NCI-H446 (cell line): ENCODE measurements around the gene TIAM1.
A peak's percentile ranks its signal among the peaks of the same experiment; 100 is the strongest.
"Not testable (repeated sequence)": the region's sequence is repeated elsewhere in the genome, so short reads cannot be mapped to it uniquely, and the experiment has no call there.

Experiments used
- DNase-seq, 2 experiments: peaks; one replicate each; lab custom pipeline; 2025; lab: John Stamatoyannopoulos, UW

The TIAM1 gene

DNA sequence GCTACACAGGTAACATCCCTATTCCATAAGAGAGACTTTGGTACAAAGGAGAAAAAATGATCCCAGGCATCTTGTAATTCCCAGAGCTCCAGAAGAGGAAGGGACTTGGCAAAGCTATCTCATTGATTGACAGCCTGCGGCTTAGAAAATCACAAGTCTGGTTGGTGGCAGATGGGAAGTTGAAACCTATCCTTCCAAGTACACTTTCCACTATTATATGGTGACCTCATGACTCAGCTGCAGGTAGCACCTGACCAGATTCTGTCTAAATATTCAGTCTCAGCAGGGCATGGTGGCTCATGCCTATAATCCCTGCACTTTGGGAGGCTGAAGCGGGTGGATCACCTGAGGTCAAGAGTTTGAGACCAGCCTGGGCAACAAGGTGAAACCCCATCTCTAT is 89.9 kb downstream of the TIAM1 start:
- DNase-seq = peak in 1 of 2 experiments; percentile 48

DNA sequence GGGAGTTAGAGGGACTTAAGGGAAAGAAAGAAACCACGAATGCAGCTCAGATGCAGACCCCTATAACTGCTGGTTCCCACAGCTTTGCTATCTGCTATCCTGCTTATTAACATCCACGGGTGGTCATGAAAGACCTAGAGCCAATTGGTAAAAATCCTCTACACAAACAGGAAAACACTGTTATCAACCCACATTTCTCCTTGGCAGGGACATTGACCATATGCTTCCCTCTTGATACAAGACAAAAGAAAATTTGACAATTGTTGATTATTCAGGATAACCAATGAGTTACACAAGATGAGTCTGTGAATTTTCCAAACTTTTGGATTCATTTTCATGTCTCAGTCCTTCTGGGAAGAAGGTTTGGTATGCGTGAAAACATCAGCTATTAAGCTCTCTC is 90.4 kb downstream of the TIAM1 start:
- no peak for DNase-seq

DNA sequence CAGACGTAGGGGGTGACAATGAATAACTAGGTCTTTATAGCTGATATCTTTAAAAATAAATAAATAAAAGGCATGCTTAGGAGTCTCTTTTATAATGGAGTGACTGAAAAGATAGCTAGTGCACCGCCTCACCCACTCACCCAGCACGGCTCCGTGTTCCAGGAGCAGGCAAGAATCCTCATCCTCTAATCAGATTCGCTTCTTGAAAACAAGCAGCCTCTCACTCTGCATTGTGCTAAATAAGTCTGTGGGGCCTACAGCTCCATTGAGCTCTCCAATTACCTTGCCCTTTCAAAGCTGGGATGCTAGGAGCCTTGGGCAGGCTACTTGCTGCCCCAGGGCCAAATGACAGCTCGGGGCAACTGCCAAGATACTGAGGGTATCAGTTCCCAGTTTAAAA is 91.5 kb downstream of the TIAM1 start:
- no peak for DNase-seq

DNA sequence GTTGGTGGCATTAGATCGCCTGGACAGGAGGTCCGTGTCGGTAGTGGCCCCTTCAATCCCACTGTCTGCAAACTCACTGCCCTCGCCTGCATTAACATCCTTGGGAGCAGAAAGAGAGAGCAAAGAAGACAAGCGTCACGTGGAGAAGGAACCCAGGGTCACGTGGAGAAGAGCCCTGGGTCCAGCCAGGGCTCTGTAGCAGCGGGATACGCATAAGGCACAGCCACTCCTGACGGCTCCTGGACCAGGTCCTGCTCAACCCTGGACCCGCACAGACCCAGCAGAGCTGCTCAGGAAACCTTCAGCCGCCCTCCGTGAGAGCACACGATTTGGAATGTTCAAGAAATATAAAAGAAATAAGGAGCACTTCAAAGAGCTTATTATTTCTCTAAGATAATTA is 92.0 kb downstream of the TIAM1 start:
- DNase-seq = no peak

DNA sequence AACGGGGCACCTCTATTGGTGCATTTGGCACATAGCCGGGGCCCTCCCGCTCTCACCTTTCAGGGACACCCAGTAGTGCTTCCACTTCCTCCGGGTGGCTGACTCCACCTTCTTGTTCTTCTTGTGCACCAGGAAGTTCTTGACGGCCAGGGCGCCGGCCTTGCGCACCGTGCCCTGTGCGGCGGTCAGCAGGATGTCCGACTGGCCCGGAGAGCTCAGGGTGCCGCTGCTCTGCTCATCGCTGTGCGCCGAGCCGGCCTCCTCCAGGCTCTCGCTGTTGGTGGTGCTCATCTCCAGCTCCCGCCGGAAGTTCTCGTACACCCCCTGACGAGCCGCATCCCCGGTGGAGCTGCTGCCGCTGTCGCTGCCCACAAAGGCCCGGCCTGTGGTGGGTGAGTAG is 92.4 kb downstream of the TIAM1 start:
- DNase-seq = no peak

DNA sequence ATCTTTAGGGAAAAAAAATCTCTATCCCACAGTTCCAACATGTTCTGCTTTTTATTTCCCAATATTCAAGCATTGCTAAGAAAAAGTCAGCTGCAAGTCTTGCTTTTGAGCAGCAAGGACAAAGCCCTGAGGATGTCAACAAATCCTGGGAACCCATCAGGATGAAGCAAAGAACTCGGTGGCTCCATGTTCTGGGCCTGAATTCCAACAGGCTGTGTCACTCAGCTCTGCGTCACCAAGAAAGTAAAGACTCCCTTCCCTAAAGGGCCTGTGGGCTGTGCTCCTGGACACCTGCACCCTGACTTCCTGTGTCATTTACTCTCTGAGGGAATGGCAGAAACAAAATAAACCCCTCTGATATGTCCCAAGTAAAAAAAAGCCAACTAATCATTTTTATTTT is 95.5 kb downstream of the TIAM1 start:
- DNase-seq = no peak

DNA sequence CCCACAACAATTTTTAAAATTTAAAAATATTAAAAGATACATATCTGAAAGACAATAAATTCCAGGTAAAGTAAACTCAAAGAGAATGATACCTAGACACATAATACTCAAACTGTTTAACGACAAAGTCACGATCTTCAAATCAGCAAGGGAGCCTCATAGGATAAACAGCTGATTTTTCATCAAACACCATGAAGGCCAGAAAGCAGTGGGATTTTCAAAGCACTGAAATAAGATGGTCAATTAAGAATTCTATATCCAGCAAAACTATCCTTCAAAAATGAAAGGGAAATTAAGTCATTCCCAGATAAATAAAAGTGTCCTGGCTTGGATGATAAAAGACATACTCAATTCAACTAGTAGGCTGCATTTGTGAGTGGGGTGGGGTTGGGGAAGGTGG is 100.5 kb downstream of the TIAM1 start:
- DNase-seq = no peak

DNA sequence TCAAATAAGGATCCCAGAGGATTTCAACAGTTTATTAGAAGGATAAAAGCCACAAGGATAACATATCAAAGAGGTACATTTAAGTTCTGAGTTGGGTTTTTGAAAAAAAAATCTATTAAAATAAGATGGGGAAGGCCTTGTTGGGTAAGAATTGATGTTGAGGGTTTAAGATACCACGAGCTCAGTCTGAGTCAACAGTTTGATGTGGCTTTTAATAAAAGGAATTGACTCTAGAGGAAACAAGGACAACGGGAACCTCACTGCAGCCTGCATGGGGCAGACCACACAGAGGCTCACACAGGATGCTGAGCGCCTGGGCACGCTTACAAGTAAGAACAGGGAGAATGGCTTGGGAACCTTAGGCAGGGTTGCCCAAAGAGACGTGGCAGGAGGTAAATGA is 107.5 kb downstream of the TIAM1 start:
- DNase-seq = no peak

DNA sequence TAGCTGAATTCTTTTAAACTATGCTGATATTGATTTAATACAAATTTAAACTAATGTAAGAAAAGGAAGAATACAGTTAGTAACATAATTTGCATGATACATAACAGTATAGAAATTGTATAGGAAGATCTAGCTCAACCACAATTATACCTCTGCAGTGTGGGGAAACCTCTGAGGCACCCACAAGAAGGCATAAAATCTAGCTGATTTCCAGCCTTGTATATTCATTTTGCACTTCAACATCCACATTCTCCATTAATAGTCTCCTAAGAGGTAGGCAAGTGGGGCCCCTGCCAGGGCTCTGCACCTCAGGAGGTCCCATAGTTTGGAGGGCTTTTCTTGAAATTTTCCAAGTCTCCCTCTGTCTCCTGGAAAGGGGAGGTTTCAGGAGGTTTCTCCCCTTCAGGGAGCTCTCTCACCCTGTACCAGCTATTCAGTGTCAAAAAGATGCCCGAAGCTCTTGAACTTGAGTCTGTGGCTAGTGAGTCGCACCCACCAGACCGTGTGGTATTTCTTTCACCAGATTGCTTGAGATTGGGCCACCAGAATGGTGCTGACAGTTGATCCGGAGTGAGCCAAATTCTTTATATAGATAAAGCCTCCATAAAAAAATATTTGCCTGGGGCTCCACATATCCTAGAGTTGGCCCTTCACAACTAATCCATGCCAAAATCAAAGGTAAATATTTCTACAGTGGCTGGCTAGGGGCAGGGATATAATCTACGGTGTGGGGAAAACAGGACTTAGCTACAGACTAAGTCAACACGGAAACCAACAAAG is 108.2 kb downstream of the TIAM1 start:
- DNase-seq = peak in 1 of 2 experiments; percentile 41

DNA sequence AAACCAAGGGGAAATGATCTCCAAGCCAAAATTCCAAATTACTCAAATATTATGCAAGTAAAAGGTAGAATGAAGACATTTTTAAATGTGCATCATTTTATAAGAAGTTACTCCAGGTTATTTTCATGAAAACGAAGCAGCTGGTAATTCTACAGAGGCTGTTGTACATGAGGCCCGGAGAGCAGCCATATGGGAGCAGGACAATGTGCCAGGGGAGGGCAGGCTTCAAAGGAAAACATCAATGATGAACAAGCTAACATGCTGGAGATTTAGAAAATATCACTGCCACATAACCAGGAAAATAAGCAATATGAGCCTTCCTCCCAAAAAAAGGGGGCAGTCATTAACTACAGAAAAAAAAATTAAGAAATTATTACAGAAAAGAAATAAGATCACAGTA is 109.1 kb downstream of the TIAM1 start:
- DNase-seq = peak; percentile 24 to 70

DNA sequence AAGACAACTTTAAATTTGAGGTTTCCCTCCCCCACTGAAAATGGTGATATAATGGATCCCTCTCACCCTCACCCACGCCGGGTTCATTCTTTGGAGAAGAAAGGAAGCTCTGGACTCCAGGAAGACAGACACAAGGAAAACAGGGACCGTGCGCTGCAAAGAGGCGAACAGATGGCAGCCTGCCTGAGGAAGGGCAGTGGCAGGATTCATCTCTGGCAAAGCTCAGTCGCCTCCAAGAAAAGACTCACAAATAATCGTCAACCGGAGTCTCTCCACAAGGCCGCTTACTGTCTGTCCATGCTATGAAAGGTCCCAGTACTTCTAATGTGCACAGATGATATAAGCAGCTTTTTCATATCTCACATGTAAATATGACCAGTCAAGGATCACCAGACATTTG is 110.3 kb downstream of the TIAM1 start:
- peak in 1 of 2 experiments; percentile 63 for DNase-seq

DNA sequence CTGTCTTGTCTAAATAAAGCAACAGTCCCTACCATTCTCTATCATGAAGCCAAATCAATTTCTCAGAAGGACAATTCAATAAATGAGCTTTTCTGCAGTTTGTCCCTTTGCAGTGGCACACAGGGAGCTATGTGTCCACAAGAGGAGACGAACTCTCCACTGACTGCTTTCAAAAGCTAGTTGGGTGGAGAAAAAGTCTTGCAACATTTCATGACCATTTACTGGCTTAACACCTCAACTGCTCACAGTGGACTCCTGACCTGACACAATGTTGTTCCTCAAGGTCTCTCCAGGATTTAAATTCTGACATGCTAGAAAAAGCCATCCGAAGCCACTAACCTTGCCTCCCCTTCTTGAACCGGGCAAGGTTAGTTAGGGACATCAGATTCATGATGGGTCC is 111.7 kb downstream of the TIAM1 start:
- no peak for DNase-seq

DNA sequence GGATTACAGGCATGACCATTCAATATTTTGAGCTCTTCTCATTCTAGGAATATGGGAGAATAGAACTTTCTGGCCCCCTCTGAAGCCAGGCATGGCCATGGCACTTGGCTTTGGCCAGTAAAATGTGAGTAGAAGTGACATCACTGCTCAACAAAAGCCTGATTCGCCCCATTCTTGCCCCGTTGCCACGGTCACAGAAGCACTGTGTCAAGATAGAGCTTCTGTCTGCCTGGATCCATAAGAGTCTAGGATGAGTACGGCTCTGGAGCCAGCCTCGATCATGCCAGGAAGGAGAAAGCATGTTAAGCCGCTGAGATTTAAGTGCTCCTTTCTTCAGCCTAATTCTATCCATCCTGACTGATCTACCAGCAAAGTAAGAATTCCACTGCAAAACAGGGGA is 113.1 kb downstream of the TIAM1 start:
- DNase-seq = no peak

DNA sequence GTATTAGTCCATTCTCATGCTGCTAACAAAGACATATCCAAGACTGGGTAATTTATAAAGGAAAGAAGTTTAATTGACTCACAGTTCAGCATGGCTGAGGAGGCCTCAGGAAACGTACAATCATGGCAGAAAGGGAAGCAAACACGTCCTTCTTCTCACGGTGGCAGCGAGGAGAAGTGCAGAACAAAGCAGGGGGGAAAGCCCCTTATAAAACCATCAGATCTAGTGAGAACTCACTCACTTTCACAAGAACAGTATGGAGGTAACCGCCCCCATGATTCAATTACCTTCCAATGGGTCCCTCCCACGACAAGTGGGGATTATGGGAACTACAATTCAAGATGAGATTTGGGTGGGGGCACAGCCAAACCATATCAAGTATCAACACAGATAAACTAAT is 115.3 kb downstream of the TIAM1 start:
- not testable (repeated sequence) for DNase-seq

DNA sequence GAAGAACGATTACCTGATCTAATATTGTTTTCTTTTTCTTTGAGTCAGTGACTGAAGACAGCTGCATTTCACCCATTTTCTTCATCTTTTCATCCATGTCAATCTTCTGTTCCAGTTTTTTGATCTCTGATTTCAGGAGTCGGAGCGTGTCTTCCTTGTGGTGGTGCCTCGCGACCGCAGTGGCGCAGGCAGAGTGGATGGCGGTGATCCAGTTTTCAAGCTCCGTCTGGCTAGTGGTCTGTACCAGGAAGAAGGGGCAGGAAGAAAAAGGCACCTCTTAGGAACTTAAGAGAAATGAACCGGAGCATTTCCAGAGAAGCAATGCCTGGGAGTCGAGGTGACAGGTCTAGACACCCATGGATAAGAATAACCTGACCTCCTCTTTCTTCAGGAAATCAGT is 118.3 kb downstream of the TIAM1 start:
- DNase-seq = no peak

DNA sequence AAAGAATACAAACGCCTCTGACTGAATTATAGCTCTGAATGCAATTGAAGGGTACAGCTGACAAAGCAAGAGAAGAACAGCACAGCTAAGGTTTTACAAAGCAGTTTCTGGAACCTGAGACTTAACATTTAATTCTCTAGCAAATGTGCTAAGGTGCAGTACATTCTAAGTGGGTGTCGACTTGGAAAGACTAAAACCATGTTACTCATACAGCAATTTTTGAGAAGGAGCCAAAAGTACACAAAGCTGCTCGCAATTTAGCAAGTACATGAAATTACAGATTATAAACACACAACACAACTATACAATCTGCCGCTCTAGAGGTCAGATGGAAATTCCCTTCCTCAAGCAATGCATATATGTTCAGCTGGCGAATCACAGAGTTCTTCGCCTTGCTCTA is 121.9 kb downstream of the TIAM1 start:
- peak in 1 of 2 experiments; percentile 18 for DNase-seq

DNA sequence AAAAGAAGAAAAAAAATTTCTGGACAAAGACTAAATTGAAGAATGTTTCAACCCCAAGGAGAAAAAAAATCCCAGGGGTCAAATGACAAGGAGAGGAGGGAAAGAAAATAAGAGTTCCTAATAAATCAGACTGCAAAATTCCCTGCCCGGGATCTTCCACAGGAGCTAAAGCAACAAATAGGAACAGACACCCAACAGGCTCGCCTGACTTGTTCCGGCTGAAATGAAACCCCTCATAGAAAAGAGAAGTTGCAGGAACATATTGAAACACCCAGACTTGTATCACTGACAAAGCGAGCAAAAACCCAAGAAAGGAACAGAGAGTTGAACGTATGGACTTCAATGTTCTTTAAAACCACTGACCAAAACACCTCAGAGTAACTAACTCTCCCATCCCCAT is 123.0 kb downstream of the TIAM1 start:
- no peak for DNase-seq

DNA sequence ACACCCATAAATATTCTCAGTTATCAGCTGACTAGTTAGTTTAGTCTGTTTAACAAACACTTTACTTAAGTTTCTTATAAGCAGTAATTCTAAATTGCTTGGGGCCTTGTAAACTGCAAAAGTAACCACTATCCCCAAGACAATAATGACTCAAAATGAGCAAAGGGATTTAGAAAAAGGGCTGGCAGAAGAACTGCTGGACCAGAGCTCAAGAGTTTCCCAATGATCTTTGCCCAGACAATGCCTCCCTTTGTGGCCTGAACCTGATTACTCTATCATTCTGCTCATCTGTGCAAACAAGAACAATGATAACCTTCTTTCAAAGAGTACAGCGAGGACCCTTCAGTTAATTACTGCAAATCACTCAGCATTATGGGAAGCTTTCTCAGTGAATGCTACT is 123.5 kb downstream of the TIAM1 start:
- no peak for DNase-seq

DNA sequence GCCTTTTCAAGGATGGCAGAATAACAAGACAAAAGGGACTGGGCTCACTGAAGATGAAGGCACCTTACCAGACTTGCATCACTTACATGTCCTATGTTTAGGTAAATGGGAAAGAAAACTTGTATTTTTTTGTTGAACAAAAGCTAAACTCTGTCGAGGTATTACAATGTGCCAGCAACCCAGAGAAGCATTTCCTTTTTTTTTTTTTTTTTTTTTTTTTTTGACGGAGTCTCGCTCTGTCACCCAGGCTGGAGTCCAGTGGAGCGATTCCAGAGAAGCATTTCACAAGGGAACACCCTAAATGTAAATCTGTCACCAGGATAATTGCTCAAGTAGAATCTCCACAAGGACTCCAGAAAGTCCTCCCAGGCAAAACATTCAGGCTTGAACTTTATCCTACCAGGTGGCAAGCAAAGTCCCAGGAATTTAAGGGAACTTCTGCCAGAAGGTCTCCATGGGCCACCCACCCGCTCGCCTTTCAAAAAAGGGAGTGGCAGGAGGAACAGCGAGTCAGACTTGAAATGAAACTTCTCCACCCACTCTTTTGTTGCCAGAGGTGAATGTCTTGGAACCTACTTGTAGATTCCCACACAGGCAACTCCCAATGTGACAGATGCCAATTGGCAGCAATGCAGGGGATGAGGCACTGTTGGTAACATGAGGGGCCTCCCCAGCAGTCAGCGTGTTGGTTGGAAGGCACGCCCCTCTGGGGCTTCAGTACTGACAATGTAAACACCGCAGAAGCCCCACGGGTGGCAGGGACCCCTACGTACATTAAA is 125.0 kb downstream of the TIAM1 start:
- peak; percentile 35 to 69 for DNase-seq

DNA sequence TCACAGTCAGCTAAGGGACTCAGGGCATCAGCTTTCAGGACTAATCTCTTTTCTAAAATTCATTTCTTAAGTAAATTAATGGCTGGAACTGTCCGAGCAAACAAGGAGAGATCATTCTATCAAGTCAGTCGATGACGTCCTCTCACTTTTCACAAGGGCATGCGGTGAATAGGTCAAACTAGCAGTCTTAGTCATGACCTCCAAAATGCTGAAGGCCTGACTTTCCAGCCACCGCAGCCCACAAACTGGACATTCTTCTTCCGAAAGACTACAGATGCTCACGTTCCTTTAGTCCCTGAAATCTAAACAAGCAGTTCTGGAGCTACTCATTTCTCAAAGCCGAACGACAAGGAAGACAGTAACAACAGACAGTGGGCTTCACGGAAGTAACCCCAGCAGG is 127.9 kb downstream of the TIAM1 start:
- DNase-seq = no peak

DNA sequence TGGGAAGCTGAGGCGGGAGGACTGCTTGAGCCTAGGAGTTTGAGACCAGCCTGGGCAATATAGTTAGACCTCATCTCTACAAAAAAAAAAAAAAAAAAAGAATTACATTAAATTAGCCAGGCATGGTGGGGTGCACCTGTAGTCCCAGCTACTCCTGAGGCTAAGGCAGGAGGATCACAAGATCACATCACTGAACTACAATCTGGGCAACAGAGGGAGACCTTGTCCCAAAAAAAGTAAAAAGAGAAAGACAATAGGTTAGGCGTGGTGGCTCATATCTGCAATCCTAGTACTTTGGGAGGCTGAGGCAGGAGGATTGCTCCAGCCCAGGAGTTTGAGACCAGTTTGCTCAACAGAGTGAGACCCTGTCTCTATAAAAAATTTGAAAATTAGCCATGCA is 130.3 kb downstream of the TIAM1 start:
- DNase-seq = no peak

DNA sequence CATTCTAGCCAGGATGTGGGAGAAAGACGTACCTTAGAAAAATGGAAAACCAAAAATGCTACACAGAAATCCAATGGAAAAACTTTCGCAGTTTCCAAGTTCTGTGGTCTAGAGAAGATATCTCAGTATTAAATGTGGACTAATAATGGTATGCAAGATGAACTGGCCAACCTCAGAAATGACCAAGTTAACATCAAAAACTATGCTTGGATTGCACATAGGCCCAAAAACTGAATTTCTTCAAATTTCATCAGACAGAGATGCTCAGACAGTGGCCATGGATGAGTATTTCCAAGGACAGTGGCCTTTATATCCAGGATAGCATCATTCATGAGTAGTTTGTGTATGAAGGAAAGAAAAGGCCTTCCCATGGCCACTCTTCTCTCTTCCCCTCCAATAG is 132.2 kb downstream of the TIAM1 start:
- no peak for DNase-seq

DNA sequence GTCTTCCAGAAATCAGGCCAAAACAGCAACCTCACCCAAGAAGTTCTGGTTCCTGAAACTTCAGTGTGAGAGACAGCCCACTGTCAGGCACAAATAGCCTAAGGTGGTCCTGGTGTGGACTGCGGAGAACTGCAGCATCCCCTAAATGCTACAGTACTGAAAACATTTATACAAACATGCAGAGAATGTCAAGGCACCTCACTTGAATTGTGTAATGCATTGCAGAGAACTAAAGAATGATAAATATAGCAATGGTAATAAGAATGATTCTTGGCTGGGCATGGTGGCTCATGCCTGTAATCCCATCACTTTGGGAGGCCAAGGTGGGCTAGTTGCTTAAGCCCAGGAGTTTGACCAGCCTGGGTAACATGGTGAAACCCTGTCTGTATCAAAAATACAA is 138.6 kb downstream of the TIAM1 start:
- DNase-seq = no peak

DNA sequence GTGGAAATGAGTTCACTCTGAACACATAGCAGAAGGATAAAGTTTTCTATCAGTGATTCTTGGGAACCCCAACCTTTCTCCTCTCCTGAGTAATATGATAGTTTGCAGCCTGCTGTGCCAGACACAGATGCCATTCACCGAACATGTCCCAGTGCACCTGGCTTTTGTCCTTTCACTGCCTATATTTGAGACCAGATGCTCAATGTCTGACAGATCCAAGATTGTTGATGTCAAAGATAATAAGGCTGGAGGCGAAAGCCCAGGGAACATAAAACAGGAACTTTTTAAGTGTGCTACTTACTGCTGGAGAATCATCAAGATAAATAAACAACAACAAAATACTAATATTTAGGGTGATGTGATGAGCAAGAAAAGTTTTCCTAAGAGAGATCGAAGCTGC is 139.3 kb downstream of the TIAM1 start:
- DNase-seq = no peak
